GM12873 (cell line): ENCODE measurements around the gene NPAS2.

Source experiments
- CTCF ChIP-seq: IDR thresholded peaks from 2 replicates; pipeline ENCODE4 v1.5.1; 2012; ENCODE audit warnings: low read depth, mild to moderate bottlenecking, moderate library complexity, low read length, control low read depth; ENCODE audit not compliant: insufficient read depth; ENCODE audit errors: missing control alignments

The NPAS2 gene

DNA sequence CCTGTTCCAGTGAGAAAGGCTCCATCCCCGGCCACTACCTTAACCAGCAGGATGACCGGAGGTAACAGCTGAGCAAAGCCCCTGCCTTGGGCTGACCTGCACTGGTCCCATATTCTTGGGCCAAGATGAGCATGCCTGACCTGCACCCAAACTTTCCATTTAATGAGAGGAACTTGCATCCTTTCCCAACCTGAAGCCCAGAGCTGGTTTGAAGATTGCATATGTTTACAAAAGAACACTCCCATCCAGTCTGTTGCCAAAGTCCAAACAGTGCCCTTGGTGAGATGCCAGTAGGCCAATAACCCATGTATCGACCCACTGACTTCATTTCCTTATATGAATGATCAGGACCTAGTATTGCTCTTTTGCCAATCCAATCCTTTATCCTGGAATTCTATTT, 5.5 kb upstream of the NPAS2 start:
- TF ChIP-seq CTCF: no peak

- no peak for TF ChIP-seq CTCF
Observed at GRCh38 chr2:100817388-100817985, 2.5 kb upstream of the NPAS2 start.

- no peak for TF ChIP-seq CTCF
Observed at GRCh38 chr2:100818003-100818605, 1.8 kb upstream of the NPAS2 start.

- no peak for TF ChIP-seq CTCF
Observed at GRCh38 chr2:100818606-100819369, 1.2 kb upstream of the NPAS2 start.

DNA sequence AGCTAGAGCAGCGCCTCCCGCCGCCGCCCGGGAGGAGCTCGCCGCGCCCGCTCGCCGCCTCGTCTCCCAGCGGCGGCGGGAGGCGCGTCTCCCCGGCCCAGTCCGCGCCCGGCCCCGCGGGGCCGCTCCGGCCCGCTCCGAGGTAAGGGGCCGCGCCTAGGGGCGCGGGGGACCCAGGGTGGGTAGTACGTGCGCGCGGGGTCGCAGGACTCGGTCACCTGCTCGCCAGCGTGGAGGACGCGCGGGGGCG, 259 bp downstream of the NPAS2 start:
- no peak for TF ChIP-seq CTCF

GRCh38 chr2:100820523-100821254, 750 bp downstream of the NPAS2 start:
- no peak for TF ChIP-seq CTCF

DNA sequence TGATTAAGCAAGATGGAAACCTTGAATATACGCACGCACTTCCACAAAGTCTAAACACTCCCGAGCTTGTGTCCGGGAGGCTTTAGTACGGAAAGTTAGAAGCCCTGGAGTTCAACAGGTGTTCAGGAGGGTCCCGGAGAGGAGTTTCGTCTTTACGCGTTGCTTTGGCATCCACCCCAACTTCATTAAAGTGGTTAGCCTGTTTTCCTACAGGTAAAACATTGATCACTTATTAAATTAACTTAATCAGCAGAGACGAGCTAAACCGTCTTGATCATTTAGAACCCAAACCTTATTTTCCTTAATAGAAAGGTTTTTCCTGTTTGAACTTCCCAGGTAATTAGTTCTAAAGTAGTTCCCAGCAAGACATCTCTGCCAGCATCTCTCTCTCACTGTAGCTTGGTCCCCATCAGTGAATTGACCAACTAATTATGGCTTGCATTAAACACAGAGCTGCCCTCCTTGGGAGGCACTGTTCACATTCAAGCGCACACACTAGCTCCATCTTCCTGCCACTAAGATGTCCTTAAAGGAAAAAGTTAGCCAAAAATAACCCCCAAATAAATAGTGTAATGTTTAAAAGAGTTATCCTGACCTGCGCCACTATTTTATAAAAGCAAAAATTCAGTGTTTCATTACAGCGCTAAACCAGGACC, 1.4 kb downstream of the NPAS2 start:
- no peak for TF ChIP-seq CTCF
